HEK293 (cell line): ENCODE results near the gene BRCA2.

Source experiments
- OVOL3 ChIP-seq: fragments of 450-650 bp; formaldehyde crosslinking; IDR thresholded peaks from 2 replicates; pipeline ENCODE4 v1.5.1; 2016; ENCODE audit warnings: missing biosample characterization, missing genetic modification characterization
- REST ChIP-seq: fragments of 450-650 bp; formaldehyde crosslinking; IDR thresholded peaks from 2 replicates; pipeline ENCODE4 v1.5.1; 2016; ENCODE audit warnings: missing biosample characterization, missing genetic modification characterization
- ZNF639 ChIP-seq: fragments of 450-650 bp; formaldehyde crosslinking; IDR thresholded peaks from 2 replicates; pipeline ENCODE4 v1.5.1; 2016; ENCODE audit warnings: missing biosample characterization, missing genetic modification characterization
- ZNF768 ChIP-seq: fragments of 450-650 bp; formaldehyde crosslinking; IDR thresholded peaks from 2 replicates; pipeline ENCODE4 v1.5.1; 2018; ENCODE audit warnings: missing biosample characterization, mild to moderate bottlenecking, missing genetic modification characterization
- ZNF785 ChIP-seq: fragments of 450-650 bp; formaldehyde crosslinking; IDR thresholded peaks from 2 replicates; pipeline ENCODE4 v1.5.1; 2016; ENCODE audit warnings: missing biosample characterization, missing genetic modification characterization
- TF ChIP-seq, protein P1 (sequence below): fragments of 450-650 bp; formaldehyde crosslinking; IDR thresholded peaks from 2 replicates; pipeline ENCODE4 v1.5.1; 2016; ENCODE audit warnings: missing biosample characterization, missing genetic modification characterization

DNA sequence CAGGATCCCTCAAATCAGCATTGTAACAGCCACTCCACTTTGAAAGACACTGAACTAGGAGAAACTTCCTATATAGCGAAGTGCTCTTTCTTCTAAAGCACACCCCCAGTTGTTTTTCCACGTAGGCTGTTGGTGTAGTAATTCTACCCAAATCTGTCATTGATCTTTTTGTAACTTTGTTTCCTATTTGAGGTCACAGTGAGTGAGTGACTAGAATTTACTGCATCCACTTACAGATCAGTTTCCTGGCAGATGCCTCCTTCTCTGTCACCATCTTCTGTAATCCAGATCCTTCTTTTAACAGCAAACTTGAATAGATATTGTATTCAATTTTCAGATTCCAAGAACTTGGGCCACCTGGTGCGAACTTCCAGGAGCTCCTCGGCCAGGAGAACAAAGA, 15.4 kb upstream of the BRCA2 start:
- TF ChIP-seq, protein P1, sequence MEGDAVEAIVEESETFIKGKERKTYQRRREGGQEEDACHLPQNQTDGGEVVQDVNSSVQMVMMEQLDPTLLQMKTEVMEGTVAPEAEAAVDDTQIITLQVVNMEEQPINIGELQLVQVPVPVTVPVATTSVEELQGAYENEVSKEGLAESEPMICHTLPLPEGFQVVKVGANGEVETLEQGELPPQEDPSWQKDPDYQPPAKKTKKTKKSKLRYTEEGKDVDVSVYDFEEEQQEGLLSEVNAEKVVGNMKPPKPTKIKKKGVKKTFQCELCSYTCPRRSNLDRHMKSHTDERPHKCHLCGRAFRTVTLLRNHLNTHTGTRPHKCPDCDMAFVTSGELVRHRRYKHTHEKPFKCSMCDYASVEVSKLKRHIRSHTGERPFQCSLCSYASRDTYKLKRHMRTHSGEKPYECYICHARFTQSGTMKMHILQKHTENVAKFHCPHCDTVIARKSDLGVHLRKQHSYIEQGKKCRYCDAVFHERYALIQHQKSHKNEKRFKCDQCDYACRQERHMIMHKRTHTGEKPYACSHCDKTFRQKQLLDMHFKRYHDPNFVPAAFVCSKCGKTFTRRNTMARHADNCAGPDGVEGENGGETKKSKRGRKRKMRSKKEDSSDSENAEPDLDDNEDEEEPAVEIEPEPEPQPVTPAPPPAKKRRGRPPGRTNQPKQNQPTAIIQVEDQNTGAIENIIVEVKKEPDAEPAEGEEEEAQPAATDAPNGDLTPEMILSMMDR (tag by site-specific recombination), result no peak
- TF ChIP-seq OVOL3 (no peak), ZNF785 (tag by site-specific recombination) (no peak), REST (tag by site-specific recombination) (no peak), ZNF768 (no peak), ZNF639 (tag by site-specific recombination) (no peak)
